ENCODE results near the gene CYREN.
"Not testable (repeated sequence)": the region's sequence is repeated elsewhere in the genome, so short reads cannot be mapped to it uniquely, and the experiment has no call there.

CYREN gene

DNA sequence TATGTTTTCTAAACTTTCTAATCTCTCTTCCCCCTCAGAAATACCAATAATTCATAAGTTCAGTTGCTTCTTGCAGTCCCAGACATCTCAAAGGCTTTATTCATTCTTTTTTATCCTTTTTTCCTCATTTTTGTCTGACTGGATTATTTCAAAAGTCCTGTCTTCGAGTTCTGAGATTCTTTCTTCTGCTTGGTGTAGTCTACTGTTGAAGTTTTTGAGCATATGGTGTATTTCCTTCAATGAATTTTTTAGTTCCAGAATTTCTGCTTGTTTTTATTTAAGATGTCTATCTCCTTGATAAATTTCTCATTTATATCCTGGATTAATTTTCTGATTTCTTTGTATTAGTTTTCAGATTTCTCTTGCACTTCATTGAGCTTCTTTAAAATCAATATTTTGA is 14.2 kb downstream of the CYREN start:
- no peak for DNase-seq

DNA sequence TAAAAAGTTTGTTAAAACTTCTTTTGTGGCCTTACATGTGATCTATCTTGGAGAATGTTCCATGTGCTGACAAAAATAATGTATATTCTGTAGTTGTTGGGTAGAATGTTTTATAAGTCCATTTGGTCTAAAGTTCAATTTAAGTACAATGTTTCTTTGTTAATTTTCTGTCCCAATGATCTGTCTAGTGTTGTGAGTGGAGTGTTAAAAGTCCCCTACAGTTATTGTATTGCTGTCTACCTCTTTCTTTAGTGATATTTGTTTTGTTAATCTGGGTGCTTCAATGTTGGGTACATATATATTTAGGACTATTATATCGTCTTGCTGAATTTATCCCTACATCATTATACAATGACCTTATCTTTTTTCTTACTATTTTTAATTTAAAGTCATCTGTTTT is 15.8 kb downstream of the CYREN start:
- no peak for DNase-seq

DNA sequence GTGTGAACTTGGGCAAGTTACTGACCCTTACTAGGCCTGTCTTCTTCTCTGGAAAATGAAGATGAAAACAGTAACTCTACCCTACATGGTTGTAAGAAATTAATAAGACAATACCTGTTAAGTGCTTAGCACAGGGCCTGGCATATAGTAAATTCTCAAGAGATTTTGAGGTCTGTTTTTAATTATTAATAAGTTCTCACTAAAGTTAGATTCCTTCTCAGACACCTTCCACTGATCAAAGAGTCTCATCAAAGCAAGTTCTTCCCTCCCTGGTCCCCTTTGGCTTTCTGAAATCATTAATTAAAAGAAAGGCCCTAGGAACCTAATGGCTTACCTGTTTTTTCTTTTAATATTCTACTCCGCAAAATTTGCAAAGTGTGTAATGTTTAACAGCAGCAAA is 18.1 kb downstream of the CYREN start:
- no peak for DNase-seq

DNA sequence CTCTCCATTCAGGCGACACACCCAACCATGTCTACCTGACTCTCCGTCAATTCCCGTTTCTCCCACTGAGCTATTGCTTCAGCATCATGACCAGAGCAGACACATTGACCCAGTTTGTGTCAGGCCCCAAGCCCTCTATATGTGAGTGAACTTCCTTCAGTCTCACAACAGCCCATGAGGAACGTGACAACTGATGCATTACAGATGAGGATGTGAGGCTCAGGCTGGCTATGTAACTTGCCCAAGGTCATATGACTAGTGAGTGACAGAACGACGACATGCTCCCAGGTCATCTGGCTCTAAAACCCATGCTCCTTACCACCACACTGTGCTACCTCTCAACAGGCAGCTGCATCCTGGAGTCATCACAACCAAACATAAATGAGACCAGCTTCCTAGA is 19.0 kb downstream of the CYREN start:
- DNase-seq, result no peak

DNA sequence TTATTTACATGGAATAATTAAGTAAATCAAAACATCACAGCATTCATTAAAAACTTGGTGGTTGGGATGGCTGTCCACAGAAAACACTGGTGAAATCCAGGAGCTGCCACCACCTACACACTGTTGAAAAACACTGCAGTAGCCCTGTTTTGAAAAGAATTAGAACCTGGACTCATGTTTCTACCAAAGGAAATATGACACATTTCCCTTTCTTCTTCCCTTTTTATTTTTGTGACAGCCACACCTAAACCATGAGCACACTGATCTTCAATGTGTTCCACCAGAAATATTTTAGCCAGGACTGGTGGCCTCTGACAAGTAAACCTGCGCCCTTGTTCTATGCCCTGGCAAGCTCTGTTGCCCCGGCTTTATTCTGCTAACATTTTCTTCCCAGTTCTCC is 19.4 kb downstream of the CYREN start:
- DNase-seq, result no peak

DNA sequence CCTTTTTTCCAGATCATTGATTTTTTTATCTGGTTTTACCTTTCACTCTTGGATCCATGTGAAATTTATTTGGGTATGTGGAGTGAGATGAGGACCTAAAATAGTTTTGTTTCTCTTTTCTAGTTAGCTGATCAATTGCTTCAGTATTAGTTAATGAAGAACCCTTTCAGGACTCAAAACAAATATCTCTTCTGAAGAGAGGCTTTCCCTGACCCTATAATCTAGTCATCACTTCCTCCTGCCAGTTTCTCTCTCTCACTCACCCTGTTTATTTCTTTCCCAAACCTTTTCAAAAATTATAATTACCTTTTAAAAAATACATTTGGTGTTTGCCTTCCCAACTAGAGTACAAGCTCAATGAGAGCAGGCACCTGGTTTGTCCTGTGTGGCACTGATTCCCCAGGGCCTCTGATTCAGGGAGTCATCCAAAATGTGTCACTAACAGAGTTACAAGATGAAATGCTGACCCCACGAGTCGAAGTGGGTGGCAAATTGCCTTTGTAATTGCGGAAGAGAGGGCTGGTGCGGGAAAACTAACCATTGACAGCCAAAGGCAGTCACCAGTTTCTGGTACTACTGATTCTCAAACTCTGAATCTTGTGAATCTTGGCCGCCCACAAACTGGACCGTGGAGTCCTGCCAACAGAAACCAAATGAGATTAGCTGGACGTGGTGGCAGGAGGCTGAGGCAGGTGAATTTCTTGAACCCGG is 20.3 kb downstream of the CYREN start:
- DNase-seq, result no peak

DNA sequence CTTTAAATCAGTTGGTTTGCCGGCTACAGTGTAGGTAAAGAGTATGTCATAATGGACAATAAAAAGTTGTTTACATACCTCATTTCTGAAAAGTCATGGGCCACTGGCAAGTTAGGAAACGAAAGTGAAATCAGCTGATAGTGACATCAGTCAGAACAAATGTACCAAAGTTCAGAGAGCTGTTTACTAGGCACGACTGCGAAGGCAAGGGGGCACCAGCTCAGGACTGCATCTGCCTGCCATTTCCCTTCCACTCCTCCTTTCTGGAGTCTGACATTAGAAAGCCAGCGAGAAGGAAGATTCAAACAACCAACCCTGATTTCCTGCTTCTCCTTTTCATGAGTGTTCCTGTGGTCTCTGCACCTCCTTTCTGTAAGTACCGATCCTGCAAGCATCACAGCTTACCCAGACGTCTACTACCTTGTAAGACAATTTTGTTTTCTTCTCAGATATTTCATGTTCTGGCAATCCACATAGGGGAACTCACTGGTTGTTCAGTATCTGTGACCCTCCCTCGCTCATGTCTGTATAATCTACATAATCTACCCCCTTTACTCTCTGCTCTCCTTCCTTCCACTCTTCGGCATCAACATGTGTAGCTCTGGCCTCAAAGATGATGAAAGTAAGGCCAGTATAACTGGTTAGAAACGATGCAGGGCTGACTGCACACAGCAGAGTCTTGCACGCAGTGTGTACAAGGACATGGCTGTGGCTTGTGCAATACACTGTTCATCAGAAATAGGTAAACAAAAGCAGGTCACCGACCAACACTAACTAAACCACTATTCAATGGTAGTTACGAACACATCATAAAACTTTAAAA is 22.4 kb downstream of the CYREN start, which contains the start of gene TMEM140:
Gene TMEM140 (plus strand): TSS at position 174 of the 823 bp plus-strand sequence. CDS start 16,370 bp downstream, outside the sequence.
- no peak for DNase-seq

DNA sequence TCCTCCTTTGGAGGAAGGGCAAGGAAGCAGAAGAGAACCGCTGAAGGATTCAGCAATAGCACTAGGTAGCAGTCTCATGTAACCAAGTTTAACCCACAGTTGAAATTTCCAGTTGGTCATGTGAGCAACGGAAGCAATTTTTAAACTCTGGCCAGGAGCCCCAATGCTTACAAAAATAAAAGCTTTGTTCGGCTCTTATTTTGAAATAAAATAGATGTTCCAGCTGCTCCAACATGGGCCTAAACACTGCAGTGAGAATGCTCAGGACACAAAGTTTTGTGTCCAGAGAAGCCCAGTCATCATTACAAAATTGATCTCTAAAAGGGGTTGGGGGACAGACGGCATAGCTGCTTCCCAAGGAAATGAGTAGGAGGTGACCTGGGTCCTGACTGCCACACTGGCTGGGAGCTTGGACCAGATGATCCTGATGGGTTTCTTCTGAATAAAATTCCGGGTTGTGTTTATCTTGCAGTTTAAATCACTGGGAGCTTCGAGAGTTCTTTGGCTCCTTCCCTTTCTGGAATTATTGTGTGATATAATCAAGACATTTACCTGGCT is 23.1 kb downstream of the CYREN start:
- no peak for DNase-seq

DNA sequence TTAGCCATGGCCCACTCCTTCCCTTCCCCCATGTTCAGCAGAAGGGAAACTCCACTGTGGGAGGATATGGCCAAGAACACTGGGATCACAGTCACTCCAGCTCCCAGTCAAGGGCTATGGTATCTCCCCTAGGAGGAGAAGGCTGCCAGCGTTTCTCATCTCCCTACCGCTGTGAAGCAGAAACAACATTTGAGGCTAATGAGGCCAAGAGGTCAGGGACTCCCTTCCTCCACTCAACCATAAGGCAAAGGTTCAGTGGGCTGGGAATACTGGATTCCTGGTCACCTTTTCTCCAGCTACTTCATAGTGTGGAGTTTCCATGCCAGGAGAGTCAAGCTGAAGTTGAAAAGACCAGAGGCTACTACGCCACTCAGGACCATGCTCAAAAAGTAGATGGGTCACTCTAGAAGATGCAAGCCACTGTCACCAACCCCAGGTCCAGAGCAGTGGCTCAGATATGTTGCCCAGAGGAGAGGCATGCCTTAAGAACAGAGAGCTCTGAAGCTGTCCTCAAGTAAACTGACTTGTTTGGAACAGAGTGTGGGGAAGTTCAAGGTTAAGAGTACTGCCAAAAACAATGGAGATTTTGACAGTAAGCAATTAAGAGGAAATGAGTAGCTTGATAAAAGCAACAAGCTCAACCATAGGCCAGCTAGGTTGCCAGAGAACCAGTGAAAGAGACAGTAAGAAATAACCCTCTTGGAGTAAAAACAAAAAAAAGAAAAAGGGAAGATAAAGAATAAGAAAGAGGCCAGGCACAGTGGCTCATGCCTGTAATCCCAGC is 26.4 kb downstream of the CYREN start:
- no peak for DNase-seq

DNA sequence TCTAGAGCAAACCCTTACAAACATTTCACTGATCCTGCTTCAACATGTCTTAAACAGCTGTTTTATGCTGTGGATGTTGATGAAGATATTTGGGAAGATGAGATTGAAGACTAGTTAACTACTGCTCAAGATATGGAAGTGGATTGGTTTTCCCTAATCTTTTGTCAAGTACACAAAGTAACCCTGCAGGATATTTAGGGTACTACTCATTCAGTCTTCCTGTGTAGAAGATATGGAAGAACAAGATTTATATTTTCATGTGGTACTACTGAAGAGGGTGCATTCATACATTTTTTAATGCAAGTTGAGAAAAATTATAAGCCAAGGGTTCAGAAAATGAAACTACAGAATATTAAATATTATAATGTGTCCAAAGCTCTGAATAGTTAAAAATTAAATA is 40.9 kb downstream of the CYREN start:
- no peak for DNase-seq

DNA sequence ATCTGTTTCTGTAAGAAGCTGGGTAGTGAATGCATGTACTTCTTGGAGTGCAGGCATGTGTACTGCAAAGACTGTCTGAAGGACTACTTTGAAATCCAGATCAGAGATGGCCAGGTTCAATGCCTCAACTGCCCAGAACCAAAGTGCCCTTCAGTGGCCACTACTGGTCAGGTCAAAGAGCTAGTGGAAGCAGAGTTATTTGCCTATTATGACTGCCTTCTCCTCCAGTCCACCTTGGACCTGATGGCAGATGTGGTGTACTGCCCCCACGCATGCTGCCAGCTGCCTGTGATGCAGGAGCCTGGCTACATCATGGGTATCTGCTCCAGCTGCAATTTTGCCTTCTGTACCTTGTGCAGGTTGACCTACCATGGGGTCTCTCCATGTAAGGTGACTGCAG is 41.6 kb downstream of the CYREN start:
- no peak for DNase-seq

DNA sequence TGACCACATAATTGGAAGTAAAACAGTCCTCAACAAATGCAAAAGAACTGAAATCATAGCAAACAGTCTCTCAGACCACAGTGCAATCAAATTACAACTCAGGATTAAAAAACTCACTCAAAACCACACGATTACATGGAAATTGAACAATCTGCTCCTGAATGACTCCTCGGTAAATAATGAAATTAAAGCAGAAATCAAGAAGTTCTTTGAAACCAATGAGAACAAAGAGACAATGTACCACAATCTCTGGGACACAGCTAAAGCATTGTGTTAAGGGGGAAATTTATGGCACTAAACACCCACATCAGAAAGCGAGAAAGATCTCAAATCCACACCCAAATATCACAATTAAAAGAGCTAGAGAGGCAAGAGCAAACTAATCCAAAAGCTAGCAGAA is 45.9 kb downstream of the CYREN start:
- not testable (repeated sequence) for DNase-seq

DNA sequence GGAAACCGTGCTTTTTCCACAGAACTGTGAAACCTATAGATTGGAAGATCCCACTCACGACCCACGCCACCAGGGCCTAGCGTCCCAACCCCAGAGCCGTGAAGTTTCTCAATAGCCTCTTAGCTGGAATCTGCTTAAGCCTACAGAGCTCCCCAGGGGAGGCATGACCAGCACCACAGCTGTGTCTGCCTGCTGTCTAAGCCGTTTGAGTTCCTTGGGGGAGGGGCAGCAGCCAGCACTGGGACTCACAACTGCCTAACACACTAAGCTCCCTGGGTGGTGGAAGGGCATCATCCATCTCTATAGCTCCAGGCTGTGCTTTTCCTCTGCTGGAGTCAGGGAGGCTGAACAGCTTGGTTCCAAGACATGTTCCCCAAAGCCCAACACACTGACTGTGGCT is 48.6 kb downstream of the CYREN start:
- DNase-seq, result no peak

DNA sequence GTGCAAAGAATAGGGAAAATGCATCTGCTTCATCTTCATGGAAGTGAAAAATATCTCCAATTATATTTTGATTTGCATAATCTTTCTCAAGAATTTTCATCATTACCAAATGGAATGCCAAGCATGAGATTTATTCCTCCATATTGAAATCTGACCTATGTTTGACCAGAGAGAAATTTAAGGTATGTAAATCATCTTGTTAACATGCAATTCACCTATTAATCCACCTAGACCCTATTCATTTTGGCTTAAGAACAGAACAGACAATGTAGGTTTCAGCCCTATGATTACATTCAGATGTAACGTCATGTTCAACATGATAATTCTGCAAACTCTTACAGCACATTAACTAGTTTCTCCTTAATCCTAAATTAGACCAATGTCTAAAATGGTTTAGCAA is 53.4 kb downstream of the CYREN start:
- DNase-seq, result no peak

All from NCI-H2029 (cell line).